Vagina (tissue), 2 donors: ENCODE results near the gene HEG1.

Experiments used
- POLR2A ChIP-seq, 2 donors: fragments of 450-650 bp; IDR thresholded peaks; one replicate each; pipeline ENCODE4 v1.6.1; 2017; ENCODE audit warnings: antibody characterized with exemption in 2 of 2, mild to moderate bottlenecking in 2 of 2, moderate library complexity in 2 of 2
- POLR2AphosphoS5 ChIP-seq, 2 donors: sonication (generic); formaldehyde crosslinking; IDR thresholded peaks; one replicate each; pipeline ENCODE4 v1.9.0; 2017; ENCODE audit warnings: antibody characterized with exemption in 2 of 2, mild to moderate bottlenecking in 2 of 2, low read depth in 1 of 2; ENCODE audit not compliant: insufficient read depth in 1 of 2
- TF ChIP-seq, protein P1 (sequence below), 3 experiments: fragments of 450-650 bp in 2 of 3; fragments of 200-600 bp in 1 of 3; sonication (generic) in 1 of 3; IDR thresholded peaks; one replicate each; pipeline ENCODE4 v1.5.1; 2017 to 2019; ENCODE audit warnings: antibody characterized with exemption in 3 of 3, mild to moderate bottlenecking in 2 of 3, moderate library complexity in 2 of 3

DNA sequence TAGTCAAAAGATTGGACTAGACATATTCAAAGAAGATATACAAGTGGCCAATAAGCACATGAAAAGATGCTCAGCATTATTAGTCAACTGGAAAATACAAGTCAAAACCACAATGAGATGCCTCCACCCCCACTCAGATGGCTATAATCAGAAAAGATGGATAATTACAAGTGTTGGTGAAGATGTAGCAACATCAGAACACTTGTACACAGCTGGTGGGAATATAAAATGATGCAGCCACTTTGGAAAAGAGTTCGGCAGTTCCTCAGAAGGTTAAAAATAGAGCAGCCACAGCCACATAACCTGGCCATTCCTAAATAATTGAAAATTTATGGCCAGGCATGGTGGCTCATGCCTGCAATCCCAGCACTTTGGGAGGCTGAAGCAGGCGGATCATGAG is 38.4 kb downstream of the HEG1 start:
- TF ChIP-seq, protein P1, sequence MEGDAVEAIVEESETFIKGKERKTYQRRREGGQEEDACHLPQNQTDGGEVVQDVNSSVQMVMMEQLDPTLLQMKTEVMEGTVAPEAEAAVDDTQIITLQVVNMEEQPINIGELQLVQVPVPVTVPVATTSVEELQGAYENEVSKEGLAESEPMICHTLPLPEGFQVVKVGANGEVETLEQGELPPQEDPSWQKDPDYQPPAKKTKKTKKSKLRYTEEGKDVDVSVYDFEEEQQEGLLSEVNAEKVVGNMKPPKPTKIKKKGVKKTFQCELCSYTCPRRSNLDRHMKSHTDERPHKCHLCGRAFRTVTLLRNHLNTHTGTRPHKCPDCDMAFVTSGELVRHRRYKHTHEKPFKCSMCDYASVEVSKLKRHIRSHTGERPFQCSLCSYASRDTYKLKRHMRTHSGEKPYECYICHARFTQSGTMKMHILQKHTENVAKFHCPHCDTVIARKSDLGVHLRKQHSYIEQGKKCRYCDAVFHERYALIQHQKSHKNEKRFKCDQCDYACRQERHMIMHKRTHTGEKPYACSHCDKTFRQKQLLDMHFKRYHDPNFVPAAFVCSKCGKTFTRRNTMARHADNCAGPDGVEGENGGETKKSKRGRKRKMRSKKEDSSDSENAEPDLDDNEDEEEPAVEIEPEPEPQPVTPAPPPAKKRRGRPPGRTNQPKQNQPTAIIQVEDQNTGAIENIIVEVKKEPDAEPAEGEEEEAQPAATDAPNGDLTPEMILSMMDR (IDR thresholded peaks at IDR 0.05): no peak
- TF ChIP-seq POLR2A (IDR thresholded peaks at IDR 0.05) (no peak), POLR2AphosphoS5 (IDR thresholded peaks at IDR 0.05; ENCODE audit: insufficient read depth in 1 of 2, low read depth in 1 of 2) (no peak)
